ENCODE data around the gene PTPRN2.

The PTPRN2 gene

GRCh38 chr7:158602905-158603772, 15.5 kb upstream of the PTPRN2 start:
- DNase-seq: no peak

- no peak for DNase-seq
Observed at GRCh38 chr7:158602041-158602440, 14.4 kb upstream of the PTPRN2 start.

DNA sequence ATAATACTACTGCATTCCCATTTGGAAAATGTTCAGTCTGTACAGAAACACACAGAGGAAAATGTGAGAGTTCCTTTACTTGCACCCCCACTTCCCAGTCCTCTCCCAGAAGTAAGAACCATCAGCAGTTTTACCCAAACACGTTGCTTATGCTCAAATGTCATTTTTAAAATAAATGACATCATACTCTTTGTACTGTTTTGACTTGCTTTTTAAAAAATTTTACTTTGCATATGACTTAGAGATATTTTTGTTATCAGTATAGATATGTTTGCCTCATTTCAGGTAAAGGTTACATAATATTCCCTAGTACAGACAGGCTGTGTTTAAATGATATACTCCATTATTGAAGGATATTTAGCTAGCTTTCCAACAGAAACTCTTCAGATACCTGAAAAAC, 13.5 kb upstream of the PTPRN2 start:
- DNase-seq: no peak

- no peak for DNase-seq
Observed at GRCh38 chr7:158596745-158597144, 9.1 kb upstream of the PTPRN2 start.

- DNase-seq: no peak
Observed at GRCh38 chr7:158596309-158596708, 8.7 kb upstream of the PTPRN2 start.

- peak; percentile 37 for DNase-seq
Observed at GRCh38 chr7:158595068-158595467, 7.4 kb upstream of the PTPRN2 start.

GRCh38 chr7:158592541-158592940, 4.9 kb upstream of the PTPRN2 start:
- no peak for DNase-seq

GRCh38 chr7:158591944-158592343, 4.3 kb upstream of the PTPRN2 start:
- no peak for DNase-seq

- no peak for DNase-seq
Observed at GRCh38 chr7:158590181-158590530, 2.5 kb upstream of the PTPRN2 start.

- no peak for DNase-seq
Observed at GRCh38 chr7:158589653-158590052, 2.0 kb upstream of the PTPRN2 start.

GRCh38 chr7:158588878-158589442, 1.3 kb upstream of the PTPRN2 start:
- DNase-seq: no peak

DNA sequence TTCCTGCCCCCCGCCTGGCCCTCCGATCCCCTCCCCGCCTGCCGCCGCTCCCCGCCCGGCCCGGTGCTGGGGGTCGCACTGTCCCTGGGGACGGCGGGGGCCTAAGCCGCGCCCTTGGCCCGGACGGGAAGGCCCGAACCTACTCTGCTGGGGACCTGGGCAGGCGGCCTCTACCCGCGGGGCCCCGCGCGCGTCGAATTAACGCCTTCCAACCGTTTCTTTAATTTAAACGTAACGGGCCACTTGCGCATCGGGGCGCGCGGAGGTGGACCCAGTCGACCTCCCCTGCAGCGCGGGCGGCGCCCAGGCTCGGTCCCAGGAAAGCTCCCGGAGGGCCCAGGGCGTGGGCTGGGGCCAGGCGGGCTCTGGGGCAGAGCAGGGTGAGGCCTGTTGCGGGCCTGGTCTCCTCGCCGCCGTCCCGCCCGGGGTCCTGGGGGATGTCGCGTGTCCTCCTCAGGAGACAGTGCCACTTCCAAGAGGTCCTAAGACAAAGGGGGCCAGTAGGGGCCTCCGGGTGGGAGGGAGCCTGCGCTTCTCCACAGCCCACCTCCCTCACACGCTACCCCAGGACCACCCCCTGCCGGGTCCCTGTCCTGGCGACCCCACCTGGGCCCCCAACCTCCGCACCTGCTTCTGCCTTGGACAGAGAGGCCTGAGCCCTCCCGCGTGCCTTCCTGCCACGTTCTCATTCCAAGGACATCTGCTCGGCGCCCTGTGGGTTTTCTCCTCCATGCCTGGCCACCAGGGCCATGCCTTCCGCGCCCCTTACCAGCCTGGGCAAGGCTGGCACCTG, 658 bp upstream of the PTPRN2 start:
- DNase-seq: peak; percentile 35

DNA sequence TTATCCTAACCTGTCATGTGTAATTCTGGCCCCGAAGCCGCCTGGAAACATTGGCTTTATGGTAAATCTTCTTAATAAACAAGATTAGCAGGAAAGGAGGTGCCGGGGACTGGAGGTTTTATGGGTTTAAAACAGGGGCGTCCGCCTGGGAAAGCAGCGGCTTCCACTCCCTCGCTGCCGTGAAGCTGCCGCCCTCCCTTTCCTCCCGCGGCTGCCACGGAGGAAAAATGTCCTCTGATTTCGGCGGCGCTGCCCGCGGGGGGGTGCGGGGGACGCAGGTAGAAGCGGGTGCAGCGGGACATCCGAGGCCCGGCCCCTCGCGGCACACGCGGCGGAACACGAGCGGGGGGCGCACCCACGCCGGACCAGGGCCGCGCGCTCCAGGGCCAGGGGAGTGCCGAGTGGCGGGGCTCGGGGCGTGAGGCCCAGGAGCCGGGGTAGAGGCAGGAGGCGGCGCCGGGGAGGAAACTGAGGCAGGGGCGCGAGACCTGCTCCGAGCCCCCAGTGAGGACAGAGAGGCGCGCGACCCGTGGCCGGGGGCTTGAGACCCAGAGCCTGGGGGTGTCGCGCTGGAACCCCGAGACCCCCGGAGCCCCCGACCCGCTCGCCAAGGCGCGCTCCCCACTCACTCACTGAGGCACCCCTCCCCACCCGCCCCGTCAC, 993 bp downstream of the PTPRN2 start:
- no peak for DNase-seq

- no peak for DNase-seq
Observed at GRCh38 chr7:158585721-158586498, 1.7 kb downstream of the PTPRN2 start.

- no peak for DNase-seq
Observed at GRCh38 chr7:158584407-158584806, 3.2 kb downstream of the PTPRN2 start.

- no peak for DNase-seq
Observed at GRCh38 chr7:158583810-158584209, 3.8 kb downstream of the PTPRN2 start.

DNA sequence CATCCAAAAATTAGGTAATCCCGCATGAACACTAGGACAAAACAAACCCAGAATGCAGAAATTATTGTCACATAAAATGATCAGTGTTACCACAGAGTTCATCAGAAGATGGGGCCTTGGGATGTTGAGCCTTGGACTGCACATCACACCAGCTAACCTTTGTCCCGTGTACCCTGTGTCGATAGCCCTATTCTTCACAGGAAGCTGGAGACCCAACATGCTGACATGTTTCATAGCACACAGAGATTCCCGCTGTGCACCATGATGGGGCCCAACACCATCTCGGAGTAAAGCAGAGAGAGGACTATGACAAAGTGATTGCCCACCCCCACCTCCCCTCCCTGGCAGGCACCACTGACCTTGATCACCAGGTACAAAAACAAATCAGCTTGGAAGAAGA, 4.5 kb downstream of the PTPRN2 start:
- DNase-seq: no peak

GRCh38 chr7:158582089-158582456, 5.5 kb downstream of the PTPRN2 start:
- DNase-seq: no peak

DNA sequence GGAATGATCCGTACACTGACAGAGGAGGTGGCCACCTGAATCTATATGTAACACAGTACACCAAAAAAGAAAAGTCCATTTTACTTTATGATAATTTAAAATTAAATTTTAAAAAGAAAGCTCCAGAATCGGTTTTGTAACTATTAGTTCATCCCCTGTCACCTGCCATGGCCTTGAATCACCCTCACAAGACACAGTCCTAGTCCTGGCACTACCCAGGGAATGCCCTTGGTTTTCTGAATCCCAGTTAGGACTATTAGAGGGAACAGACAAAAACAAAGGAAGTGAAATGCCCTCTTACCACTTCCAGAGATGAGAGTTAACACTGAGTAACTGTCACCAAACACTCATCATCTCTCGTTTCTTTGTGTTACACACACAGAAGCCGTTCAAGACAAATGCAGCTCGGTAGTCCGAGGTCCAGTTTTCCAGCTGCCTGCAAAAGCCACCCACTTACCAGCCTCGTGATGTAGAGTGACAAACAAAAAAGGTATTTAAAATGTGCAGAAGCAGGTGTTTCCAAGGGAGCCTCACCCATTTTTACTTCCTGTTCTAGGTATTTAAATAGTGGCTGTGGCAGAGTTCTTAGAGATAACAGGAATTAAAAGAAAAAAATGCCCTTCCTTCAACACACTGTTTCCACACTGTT, 6.1 kb downstream of the PTPRN2 start:
- no peak for DNase-seq

GRCh38 chr7:158579662-158580646, 7.7 kb downstream of the PTPRN2 start:
- DNase-seq: no peak
